Measurements from ENCODE around the gene PNMT.

The PNMT gene

GRCh38 chr17:39679521-39680192, 11.4 kb downstream of the PNMT start:
- DNase-seq (ENCODE audit: extremely low spot score): no peak
- ChIA-PET POLR2A (interaction anchor here (1.0 to 2.3 kb wide), 3 partner anchors 8 to 20 kb away, joined by 3 to 9 read pairs (median 9); partner anchors contain the start of genes ERBB2 and PGAP3), CTCF (interaction anchor here (0.6 to 1.4 kb wide), 5 partner anchors 26 to 139 kb away, joined by 3 to 6 read pairs (median 3); no protein-coding TSS in a partner anchor)
- TF ChIP-seq BHLHE40 (IDR thresholded peaks at IDR 0.05; ENCODE audit: borderline replicate concordance): no peak
- TF ChIP-seq FOXK2 (IDR thresholded peaks at IDR 0.05): no peak
- TF ChIP-seq ARNT (IDR thresholded peaks at IDR 0.05): no peak
- no peak for TF ChIP-seq FOXM1 (IDR thresholded peaks at IDR 0.05; ENCODE audit: borderline replicate concordance)
- TF ChIP-seq TARDBP (IDR thresholded peaks at IDR 0.05): no peak

GRCh38 chr17:39683295-39683939, 15.2 kb downstream of the PNMT start:
- TF ChIP-seq FOXA1 (IDR thresholded peaks at IDR 0.05): no peak
- no peak for TF ChIP-seq CTBP1 (IDR thresholded peaks at IDR 0.05; ENCODE audit: borderline replicate concordance)
- TF ChIP-seq FOXK2 (IDR thresholded peaks at IDR 0.05): no peak
- no peak for TF ChIP-seq SP1 (IDR thresholded peaks at IDR 0.05)
- TF ChIP-seq L3MBTL2 (conservative IDR thresholded peaks at IDR 0.05): no peak
- TF ChIP-seq ELF4 (IDR thresholded peaks at IDR 0.05): no peak
- TF ChIP-seq SUZ12 (IDR thresholded peaks at IDR 0.05): no peak
- TF ChIP-seq PKNOX1 (IDR thresholded peaks at IDR 0.05): no peak
- TF ChIP-seq TARDBP (IDR thresholded peaks at IDR 0.05): no peak
- no peak for TF ChIP-seq BHLHE40 (IDR thresholded peaks at IDR 0.05; ENCODE audit: borderline replicate concordance)
- no peak for TF ChIP-seq LEF1 (IDR thresholded peaks at IDR 0.05; ENCODE audit: borderline replicate concordance)
- TF ChIP-seq FOXM1 (IDR thresholded peaks at IDR 0.05; ENCODE audit: borderline replicate concordance): no peak
- TF ChIP-seq ZNF384 (IDR thresholded peaks at IDR 0.05): no peak
- no peak for TF ChIP-seq NFRKB (IDR thresholded peaks at IDR 0.05)
- TF ChIP-seq ARNT (IDR thresholded peaks at IDR 0.05): no peak
- no peak for TF ChIP-seq HDGF (IDR thresholded peaks at IDR 0.05; ENCODE audit: borderline replicate concordance)
- no peak for DNase-seq (ENCODE audit: extremely low spot score)
- POLR2A ChIA-PET: no interaction called here
- CTCF ChIA-PET: no interaction called here

GRCh38 chr17:39684369-39685192, 16.3 kb downstream of the PNMT start:
- POLR2A ChIA-PET: interaction anchor here (1.0 kb wide), 1 partner anchor 18 kb away, joined by 3 read pairs; no protein-coding TSS in a partner anchor
- TF ChIP-seq SUZ12 (IDR thresholded peaks at IDR 0.05) (no peak), FOXA1 (IDR thresholded peaks at IDR 0.05) (no peak), BHLHE40 (IDR thresholded peaks at IDR 0.05; ENCODE audit: borderline replicate concordance) (no peak), TARDBP (IDR thresholded peaks at IDR 0.05) (no peak), FOXM1 (IDR thresholded peaks at IDR 0.05; ENCODE audit: borderline replicate concordance) (no peak), HDGF (IDR thresholded peaks at IDR 0.05; ENCODE audit: borderline replicate concordance) (no peak), FOXK2 (IDR thresholded peaks at IDR 0.05) (no peak), NFRKB (IDR thresholded peaks at IDR 0.05) (no peak), SP1 (IDR thresholded peaks at IDR 0.05) (no peak)

GRCh38 chr17:39687101-39687545, 18.9 kb downstream of the PNMT start:
- TF ChIP-seq L3MBTL2 (conservative IDR thresholded peaks at IDR 0.05) (0 out of 2 replicates have a peak, but pooled peaks have one; percentile 8), CTBP1 (IDR thresholded peaks at IDR 0.05; ENCODE audit: borderline replicate concordance) (no peak)
- no peak for DNase-seq (ENCODE audit: extremely low spot score)
- ChIA-PET CTCF (interaction anchor here (1.4 kb wide), 1 partner anchor 34 kb away, joined by 7 read pairs; no protein-coding TSS in a partner anchor), POLR2A (interaction anchor here (0.6 to 5.3 kb wide), 6 partner anchors 8 to 487 kb away, joined by 3 to 84 read pairs (median 10); partner anchors contain the start of genes ERBB2, RPL19 and TCAP)

More at GRCh38 chr17:39684369-39685192, 16.3 kb downstream of the PNMT start:
- DNase-seq (ENCODE audit: extremely low spot score): no peak
- CTCF ChIA-PET: interaction anchor here (1.1 kb wide), 1 partner anchor 13 kb away, joined by 4 read pairs; no protein-coding TSS in a partner anchor

GRCh38 chr17:39687546-39688474, 19.6 kb downstream of the PNMT start, which contains the start of gene PGAP3:
Gene PGAP3 (minus strand): TSS chr17:39688057. CDS start chr17:39688014, 43 bp downstream.
- TF ChIP-seq L3MBTL2 (conservative IDR thresholded peaks at IDR 0.05) (peak; percentile 13; the same call in 1 of the 2 replicates), FOXK2 (IDR thresholded peaks at IDR 0.05) (no peak), ELF4 (IDR thresholded peaks at IDR 0.05) (peak; percentile 62), ZNF384 (IDR thresholded peaks at IDR 0.05) (no peak), TARDBP (IDR thresholded peaks at IDR 0.05) (no peak), PKNOX1 (IDR thresholded peaks at IDR 0.05) (peak; percentile 28; the same call in 1 of the 2 replicates), HDGF (IDR thresholded peaks at IDR 0.05; ENCODE audit: borderline replicate concordance) (no peak), LEF1 (IDR thresholded peaks at IDR 0.05; ENCODE audit: borderline replicate concordance) (no peak), ARNT (IDR thresholded peaks at IDR 0.05) (no peak)
- peak; percentile 84 for DNase-seq (ENCODE audit: extremely low spot score)
- ChIA-PET POLR2A (interaction anchor here (0.6 to 5.3 kb wide), 27 partner anchors 8 to 488 kb away, joined by 3 to 84 read pairs (median 4); partner anchors contain the start of genes ERBB2, LRRC3C, MIEN1 and ORMDL3), CTCF (interaction anchor here (0.6 to 1.4 kb wide), 5 partner anchors 9 to 66 kb away, joined by 3 to 7 read pairs (median 4); no protein-coding TSS in a partner anchor)
